Colonic mucosa (tissue), 4 donors: Measurements from ENCODE around the gene RORB. TPM values are rescaled to one million over a fixed set of nuclear protein-coding genes. Genes with fewer than 3 reads are reported as not detected.

Source experiments
- DNase-seq: peaks from one replicate; pipeline ENCODE4 v3.0.0-alpha.2; 2020
- H3K27ac ChIP-seq: fragments of 200-600 bp; one replicate; pipeline ENCODE4 v1.8.0; 2021
- H3K27me3 ChIP-seq: fragments of 200-600 bp; one replicate; pipeline ENCODE4 v1.8.0; 2021
- H3K36me3 ChIP-seq: fragments of 200-600 bp; one replicate; pipeline ENCODE4 v1.8.0; 2021
- H3K4me1 ChIP-seq: fragments of 200-600 bp; one replicate; pipeline ENCODE4 v1.8.0; 2021; ENCODE audit warnings: mild to moderate bottlenecking
- H3K4me3 ChIP-seq: fragments of 200-600 bp; one replicate; pipeline ENCODE4 v1.8.0; 2021
- H3K9ac ChIP-seq, 2 donors: one replicate each; pipeline ENCODE4 v1.7.0; 2013; ENCODE audit warnings: control low read depth in 2 of 2, low read depth in 2 of 2, low read length in 2 of 2
- H3K9me3 ChIP-seq: fragments of 200-600 bp; one replicate; pipeline ENCODE4 v1.8.0; 2021
- intact Hi-C: fragments of 100-400 bp; cut with DNase I; formaldehyde crosslinking; loops from one replicate; pipeline ENCODE4 v1.14.1; 2022
- total RNA-seq, 2 donors: library from RNA; stranded (reverse); fragmentation: NEBNext Ultra II Directional in 1 of 2; extraction: Animal tissue kit (Norgen Biotek cat#: 25700) in 1 of 2; gene quantifications; one replicate each; pipeline ENCODE4 v1.2.1, GENCODE V29; 2021
- TF ChIP-seq, protein P1 (sequence below): fragments of 200-600 bp; IDR thresholded peaks from one replicate; pipeline ENCODE4 v1.8.0; 2022; ENCODE audit warnings: antibody characterized with exemption, mild to moderate bottlenecking
- donor health status: healthy.
- donor health status: DM: no; HTN: no; CAD: no.
- donor health status: DM: no; HTN: no; CAD: no.

The RORB gene
- total RNA-seq, 2 donors from 2014 or later: 0.13 to 0.15 TPM

DNA sequence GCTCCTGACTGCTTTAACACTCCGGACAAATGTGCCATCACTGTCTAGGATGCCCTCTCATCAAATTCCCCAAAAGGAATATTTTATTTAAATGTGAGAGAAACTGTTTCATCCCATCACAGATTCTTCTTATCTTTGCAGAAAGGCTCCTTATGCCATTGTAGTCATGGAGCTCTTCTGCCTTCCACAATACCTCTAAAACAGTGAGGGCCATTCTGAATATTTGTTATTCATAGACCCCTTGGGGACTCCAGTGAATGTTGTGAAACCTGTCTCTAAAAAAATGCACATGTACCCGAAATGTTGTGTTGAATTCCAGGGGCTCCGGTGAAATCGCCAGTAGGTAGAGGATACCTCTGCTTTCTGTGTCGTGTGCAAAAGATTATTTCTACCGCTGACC is 176.9 kb downstream of the RORB start:
- TF ChIP-seq, protein P1, sequence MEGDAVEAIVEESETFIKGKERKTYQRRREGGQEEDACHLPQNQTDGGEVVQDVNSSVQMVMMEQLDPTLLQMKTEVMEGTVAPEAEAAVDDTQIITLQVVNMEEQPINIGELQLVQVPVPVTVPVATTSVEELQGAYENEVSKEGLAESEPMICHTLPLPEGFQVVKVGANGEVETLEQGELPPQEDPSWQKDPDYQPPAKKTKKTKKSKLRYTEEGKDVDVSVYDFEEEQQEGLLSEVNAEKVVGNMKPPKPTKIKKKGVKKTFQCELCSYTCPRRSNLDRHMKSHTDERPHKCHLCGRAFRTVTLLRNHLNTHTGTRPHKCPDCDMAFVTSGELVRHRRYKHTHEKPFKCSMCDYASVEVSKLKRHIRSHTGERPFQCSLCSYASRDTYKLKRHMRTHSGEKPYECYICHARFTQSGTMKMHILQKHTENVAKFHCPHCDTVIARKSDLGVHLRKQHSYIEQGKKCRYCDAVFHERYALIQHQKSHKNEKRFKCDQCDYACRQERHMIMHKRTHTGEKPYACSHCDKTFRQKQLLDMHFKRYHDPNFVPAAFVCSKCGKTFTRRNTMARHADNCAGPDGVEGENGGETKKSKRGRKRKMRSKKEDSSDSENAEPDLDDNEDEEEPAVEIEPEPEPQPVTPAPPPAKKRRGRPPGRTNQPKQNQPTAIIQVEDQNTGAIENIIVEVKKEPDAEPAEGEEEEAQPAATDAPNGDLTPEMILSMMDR: no peak
- Histone ChIP-seq H3K9ac (no peak overlapping the region), H3K9me3 (no peaks in the 10 kb centered on the region), H3K4me1 (no peaks in the 10 kb centered on the region), H3K27ac (no peak overlapping the region), H3K4me3 (no peak overlapping the region), H3K36me3 (no peaks in the 10 kb centered on the region), H3K27me3 (no peaks in the 10 kb centered on the region)
- intact Hi-C loops: no loop called here
- no peak for DNase-seq

DNA sequence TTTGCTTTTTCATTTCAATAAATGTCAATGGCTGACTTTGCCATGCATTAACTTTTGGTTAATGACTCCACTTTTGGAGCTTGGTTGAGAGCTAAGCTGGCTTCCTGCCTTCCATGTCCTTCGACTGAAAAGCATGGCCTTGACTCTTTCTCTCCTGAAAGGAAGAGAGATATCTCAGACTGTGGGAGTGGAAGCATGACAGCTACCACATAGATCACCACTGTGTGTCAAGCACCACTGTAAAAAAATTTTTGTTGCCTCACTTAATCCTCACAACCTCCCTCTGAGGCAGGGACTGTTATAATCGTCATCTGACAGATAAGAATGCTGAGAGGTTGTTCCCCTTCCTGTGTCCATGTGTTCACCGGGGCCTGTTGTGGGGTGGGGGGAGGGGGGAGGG is 184.8 kb downstream of the RORB start:
- intact Hi-C loops: no loop called here
- H3K9ac ChIP-seq: no peak overlapping the region
- DNase-seq: no peak
- no peak overlapping the region for H3K27ac ChIP-seq
- no peaks in the 10 kb centered on the region for H3K4me1 ChIP-seq
- H3K9me3 ChIP-seq: no peaks in the 10 kb centered on the region
- TF ChIP-seq, protein P1: no peak
- H3K36me3 ChIP-seq: no peaks in the 10 kb centered on the region
- no peaks in the 10 kb centered on the region for H3K27me3 ChIP-seq
- no peak overlapping the region for H3K4me3 ChIP-seq

DNA sequence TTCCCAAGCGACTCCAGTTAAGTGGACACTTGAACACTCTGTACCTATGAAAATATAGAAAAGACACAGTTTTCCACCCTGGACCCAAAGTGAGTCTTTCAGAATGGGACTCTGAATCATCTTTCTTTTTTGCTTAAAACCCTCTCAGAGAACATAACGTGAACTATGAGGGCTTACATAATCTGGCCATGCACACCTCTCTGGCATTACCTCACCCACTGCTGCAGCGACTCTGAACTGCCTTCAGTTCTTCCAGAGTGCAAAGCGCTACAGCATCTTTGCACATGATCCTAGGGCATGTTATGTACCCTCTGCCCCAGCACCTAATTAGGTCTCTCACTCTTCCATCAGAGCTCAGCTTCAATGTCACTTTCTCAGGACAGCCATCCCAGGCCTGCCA is 186.2 kb downstream of the RORB start:
- DNase-seq: no peak
- intact Hi-C loops: no loop called here
- Histone ChIP-seq H3K9ac (no peak overlapping the region), H3K9me3 (no peaks in the 10 kb centered on the region), H3K4me1 (no peaks in the 10 kb centered on the region), H3K27ac (no peak overlapping the region), H3K36me3 (no peaks in the 10 kb centered on the region), H3K4me3 (no peak overlapping the region), H3K27me3 (no peaks in the 10 kb centered on the region)
- TF ChIP-seq, protein P1: no peak

DNA sequence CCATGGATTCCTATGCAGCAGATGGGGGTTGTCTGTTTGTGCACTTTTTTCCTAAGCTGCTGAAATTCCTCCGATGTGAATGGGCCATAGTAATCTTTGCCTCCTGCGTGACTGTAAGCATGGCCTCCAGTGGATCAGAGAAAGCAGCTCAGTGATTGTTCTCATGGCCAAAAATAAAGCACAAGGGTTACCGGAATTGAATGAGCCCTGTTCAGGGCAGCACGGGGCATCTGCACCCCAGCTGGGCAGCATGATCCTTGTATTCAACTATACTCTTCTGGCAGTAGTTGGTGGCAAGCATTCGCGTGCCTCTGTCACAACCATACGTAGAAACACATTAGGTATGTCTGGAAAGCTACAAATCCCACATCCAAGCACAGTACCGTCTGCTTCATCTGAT is 193.9 kb downstream of the RORB start:
- Histone ChIP-seq H3K9me3 (no peaks in the 10 kb centered on the region), H3K4me1 (no peaks in the 10 kb centered on the region), H3K27me3 (no peaks in the 10 kb centered on the region), H3K27ac (no peak overlapping the region), H3K9ac (no peak overlapping the region), H3K4me3 (no peak overlapping the region), H3K36me3 (no peaks in the 10 kb centered on the region)
- no peak for DNase-seq
- intact Hi-C loops: no loop called here
- TF ChIP-seq, protein P1: no peak

DNA sequence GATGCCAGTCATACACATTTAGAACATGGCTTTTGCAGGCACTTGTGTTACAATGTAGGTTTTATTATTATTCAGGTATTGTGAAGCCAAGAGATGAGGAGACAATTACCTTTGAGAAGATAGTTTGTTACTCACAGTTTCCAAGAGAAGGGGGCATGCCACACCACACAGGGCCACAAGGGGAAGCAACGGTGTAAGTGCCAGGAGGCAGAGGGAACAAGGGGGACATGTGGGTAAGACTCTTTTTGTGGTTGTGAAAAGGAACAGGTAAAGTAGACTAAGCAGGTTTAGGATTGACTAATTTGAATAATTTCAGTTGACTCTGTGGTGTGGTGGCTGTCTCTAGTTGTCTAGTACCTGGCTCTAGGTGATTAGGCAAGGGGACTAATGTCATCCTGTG is 199.4 kb downstream of the RORB start:
- H3K4me3 ChIP-seq: no peak overlapping the region
- no peak overlapping the region for H3K27ac ChIP-seq
- DNase-seq: no peak
- H3K27me3 ChIP-seq: no peaks in the 10 kb centered on the region
- no peak overlapping the region for H3K9ac ChIP-seq
- H3K9me3 ChIP-seq: no peaks in the 10 kb centered on the region
- TF ChIP-seq, protein P1: no peak
- no peaks in the 10 kb centered on the region for H3K4me1 ChIP-seq
- intact Hi-C loops: no loop called here
- H3K36me3 ChIP-seq: no peaks in the 10 kb centered on the region

DNA sequence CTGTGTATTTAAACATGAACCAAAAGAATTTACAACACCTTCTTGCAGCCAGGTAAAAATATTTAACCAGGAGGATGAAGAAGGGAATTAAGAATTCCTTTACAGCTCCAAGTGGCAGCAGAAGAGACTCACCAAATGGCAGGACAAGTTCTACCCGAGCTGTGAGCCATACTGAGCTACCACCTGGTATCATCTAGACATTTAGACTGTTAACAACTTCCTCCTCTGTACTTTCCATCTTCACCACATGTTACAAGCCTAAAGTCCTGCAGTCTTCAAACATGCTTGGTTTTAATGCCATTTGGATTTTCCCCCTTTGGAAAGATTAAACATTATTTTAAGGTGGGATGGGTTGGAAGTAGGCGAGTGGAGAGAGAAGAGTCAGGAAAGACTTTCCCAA is 200.4 kb downstream of the RORB start:
- DNase-seq: no peak
- intact Hi-C loops: no loop called here
- no peak overlapping the region for H3K4me3 ChIP-seq
- no peaks in the 10 kb centered on the region for H3K4me1 ChIP-seq
- TF ChIP-seq, protein P1: no peak
- no peaks in the 10 kb centered on the region for H3K27me3 ChIP-seq
- no peaks in the 10 kb centered on the region for H3K9me3 ChIP-seq
- no peak overlapping the region for H3K9ac ChIP-seq
- H3K27ac ChIP-seq: no peak overlapping the region
- H3K36me3 ChIP-seq: no peaks in the 10 kb centered on the region
